ENCODE measurements around the gene C19orf67. TPM values are rescaled to one million over a fixed set of nuclear protein-coding genes. Genes with fewer than 3 reads are reported as not detected.

The C19orf67 gene
- total and polyA plus RNA-seq, 2 of the 13 experiments (the other 11 are each of a cell fraction or from before 2014, with no cell fraction given) = 0.11 to 0.32 TPM

DNA sequence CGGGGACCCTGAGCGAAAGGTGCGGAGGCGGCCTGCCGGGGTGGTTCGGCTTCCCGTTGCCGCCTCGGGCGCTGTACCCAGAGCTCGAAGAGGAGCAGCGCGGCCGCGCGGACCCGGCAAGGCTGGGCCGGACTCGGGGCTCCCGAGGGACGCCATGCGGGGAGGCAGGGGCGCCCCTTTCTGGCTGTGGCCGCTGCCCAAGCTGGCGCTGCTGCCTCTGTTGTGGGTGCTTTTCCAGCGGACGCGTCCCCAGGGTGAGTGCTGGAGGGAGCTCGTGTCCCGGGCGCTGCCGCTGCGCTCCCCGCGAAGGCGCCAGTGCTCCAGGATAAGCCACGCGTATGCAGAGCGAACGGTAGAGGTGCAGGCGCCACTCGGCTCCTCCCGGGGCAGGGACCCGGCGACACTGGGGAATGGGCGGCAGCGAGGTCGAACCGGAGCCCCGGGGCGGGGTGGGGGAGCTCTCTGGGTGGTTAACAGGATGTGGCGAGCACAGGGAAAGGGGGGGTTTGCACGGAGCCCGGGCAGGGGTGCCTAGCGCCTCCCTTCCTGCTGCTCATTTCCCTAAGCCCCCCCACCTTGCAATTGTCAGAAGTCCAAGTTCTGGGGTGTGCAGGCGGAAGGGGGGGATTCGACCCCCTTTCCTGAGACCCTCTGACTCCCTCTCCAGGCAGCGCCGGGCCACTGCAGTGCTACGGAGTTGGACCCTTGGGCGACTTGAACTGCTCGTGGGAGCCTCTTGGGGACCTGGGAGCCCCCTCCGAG is 53.7 kb downstream of the C19orf67 start, which contains the start of gene IL27RA (continued):
- TF ChIP-seq, protein P1, sequence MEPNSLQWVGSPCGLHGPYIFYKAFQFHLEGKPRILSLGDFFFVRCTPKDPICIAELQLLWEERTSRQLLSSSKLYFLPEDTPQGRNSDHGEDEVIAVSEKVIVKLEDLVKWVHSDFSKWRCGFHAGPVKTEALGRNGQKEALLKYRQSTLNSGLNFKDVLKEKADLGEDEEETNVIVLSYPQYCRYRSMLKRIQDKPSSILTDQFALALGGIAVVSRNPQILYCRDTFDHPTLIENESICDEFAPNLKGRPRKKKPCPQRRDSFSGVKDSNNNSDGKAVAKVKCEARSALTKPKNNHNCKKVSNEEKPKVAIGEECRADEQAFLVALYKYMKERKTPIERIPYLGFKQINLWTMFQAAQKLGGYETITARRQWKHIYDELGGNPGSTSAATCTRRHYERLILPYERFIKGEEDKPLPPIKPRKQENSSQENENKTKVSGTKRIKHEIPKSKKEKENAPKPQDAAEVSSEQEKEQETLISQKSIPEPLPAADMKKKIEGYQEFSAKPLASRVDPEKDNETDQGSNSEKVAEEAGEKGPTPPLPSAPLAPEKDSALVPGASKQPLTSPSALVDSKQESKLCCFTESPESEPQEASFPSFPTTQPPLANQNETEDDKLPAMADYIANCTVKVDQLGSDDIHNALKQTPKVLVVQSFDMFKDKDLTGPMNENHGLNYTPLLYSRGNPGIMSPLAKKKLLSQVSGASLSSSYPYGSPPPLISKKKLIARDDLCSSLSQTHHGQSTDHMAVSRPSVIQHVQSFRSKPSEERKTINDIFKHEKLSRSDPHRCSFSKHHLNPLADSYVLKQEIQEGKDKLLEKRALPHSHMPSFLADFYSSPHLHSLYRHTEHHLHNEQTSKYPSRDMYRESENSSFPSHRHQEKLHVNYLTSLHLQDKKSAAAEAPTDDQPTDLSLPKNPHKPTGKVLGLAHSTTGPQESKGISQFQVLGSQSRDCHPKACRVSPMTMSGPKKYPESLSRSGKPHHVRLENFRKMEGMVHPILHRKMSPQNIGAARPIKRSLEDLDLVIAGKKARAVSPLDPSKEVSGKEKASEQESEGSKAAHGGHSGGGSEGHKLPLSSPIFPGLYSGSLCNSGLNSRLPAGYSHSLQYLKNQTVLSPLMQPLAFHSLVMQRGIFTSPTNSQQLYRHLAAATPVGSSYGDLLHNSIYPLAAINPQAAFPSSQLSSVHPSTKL (CRISPR knock-in tag; IDR thresholded peaks at IDR 0.05) = no peak
- TF ChIP-seq HDAC6 (IDR thresholded peaks at IDR 0.05; ENCODE audit: low read depth, low read length) (no peak), ZFP1 (CRISPR knock-in tag; IDR thresholded peaks at IDR 0.05) (no peak), POGZ (CRISPR knock-in tag; IDR thresholded peaks at IDR 0.05) (0 out of 2 replicates have a peak, but pooled peaks have one; percentile 12), HNRNPLL (IDR thresholded peaks at IDR 0.05; ENCODE audit: low read depth, low read length, poor library complexity, severe bottlenecking) (peak; percentile 60), ZNF430 (CRISPR knock-in tag; IDR thresholded peaks at IDR 0.05) (peak; percentile 80), NR2F2 (IDR thresholded peaks at IDR 0.05; ENCODE audit: borderline replicate concordance, low read depth) (no peak), ZNF644 (CRISPR knock-in tag; IDR thresholded peaks at IDR 0.05; ENCODE audit: low read depth) (no peak), ZNF709 (CRISPR knock-in tag; IDR thresholded peaks at IDR 0.05) (no peak), ZNF282 (IDR thresholded peaks at IDR 0.05; ENCODE audit: partially characterized antibody) (no peak), ZNF225 (CRISPR knock-in tag; IDR thresholded peaks at IDR 0.05) (0 out of 2 replicates have a peak, but pooled peaks have one; percentile 61), ZNF121 (CRISPR knock-in tag; IDR thresholded peaks at IDR 0.05) (no peak; the same call in 1 of the 2 replicates), ZNF589 (CRISPR knock-in tag; conservative IDR thresholded peaks at IDR 0.05) (no peak), ZNF10 (CRISPR knock-in tag; IDR thresholded peaks at IDR 0.05; ENCODE audit: borderline replicate concordance, low read depth) (no peak), GATA4 (IDR thresholded peaks at IDR 0.05; ENCODE audit: borderline replicate concordance, low read depth) (no peak), ZNF572 (CRISPR knock-in tag; IDR thresholded peaks at IDR 0.05) (no peak), STAT5B (CRISPR knock-in tag; IDR thresholded peaks at IDR 0.05) (no peak)
- TF ChIP-seq, protein P2, sequence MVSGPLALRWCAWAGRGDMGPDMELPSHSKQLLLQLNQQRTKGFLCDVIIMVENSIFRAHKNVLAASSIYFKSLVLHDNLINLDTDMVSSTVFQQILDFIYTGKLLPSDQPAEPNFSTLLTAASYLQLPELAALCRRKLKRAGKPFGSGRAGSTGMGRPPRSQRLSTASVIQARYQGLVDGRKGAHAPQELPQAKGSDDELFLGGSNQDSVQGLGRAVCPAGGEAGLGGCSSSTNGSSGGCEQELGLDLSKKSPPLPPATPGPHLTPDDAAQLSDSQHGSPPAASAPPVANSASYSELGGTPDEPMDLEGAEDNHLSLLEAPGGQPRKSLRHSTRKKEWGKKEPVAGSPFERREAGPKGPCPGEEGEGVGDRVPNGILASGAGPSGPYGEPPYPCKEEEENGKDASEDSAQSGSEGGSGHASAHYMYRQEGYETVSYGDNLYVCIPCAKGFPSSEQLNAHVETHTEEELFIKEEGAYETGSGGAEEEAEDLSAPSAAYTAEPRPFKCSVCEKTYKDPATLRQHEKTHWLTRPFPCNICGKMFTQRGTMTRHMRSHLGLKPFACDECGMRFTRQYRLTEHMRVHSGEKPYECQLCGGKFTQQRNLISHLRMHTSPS (CRISPR knock-in tag; IDR thresholded peaks at IDR 0.05; ENCODE audit: low read depth) = no peak; the same call in 1 of the 2 replicates
- TF ChIP-seq, protein P3, sequence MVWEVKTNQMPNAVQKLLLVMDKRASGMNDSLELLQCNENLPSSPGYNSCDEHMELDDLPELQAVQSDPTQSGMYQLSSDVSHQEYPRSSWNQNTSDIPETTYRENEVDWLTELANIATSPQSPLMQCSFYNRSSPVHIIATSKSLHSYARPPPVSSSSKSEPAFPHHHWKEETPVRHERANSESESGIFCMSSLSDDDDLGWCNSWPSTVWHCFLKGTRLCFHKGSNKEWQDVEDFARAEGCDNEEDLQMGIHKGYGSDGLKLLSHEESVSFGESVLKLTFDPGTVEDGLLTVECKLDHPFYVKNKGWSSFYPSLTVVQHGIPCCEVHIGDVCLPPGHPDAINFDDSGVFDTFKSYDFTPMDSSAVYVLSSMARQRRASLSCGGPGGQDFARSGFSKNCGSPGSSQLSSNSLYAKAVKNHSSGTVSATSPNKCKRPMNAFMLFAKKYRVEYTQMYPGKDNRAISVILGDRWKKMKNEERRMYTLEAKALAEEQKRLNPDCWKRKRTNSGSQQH (CRISPR knock-in tag; IDR thresholded peaks at IDR 0.05; ENCODE audit: low read depth) = no peak
- TF ChIP-seq, protein P4, sequence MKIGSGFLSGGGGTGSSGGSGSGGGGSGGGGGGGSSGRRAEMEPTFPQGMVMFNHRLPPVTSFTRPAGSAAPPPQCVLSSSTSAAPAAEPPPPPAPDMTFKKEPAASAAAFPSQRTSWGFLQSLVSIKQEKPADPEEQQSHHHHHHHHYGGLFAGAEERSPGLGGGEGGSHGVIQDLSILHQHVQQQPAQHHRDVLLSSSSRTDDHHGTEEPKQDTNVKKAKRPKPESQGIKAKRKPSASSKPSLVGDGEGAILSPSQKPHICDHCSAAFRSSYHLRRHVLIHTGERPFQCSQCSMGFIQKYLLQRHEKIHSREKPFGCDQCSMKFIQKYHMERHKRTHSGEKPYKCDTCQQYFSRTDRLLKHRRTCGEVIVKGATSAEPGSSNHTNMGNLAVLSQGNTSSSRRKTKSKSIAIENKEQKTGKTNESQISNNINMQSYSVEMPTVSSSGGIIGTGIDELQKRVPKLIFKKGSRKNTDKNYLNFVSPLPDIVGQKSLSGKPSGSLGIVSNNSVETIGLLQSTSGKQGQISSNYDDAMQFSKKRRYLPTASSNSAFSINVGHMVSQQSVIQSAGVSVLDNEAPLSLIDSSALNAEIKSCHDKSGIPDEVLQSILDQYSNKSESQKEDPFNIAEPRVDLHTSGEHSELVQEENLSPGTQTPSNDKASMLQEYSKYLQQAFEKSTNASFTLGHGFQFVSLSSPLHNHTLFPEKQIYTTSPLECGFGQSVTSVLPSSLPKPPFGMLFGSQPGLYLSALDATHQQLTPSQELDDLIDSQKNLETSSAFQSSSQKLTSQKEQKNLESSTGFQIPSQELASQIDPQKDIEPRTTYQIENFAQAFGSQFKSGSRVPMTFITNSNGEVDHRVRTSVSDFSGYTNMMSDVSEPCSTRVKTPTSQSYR (CRISPR knock-in tag; IDR thresholded peaks at IDR 0.05; ENCODE audit: borderline replicate concordance) = no peak
